HG02970 (cell line): ENCODE measurements around the gene AQP3.
A peak's percentile ranks its signal among the peaks of the same experiment; 100 is the strongest.
"Not testable (repeated sequence)": the region's sequence is repeated elsewhere in the genome, so short reads cannot be mapped to it uniquely, and the experiment has no call there.

ENCODE experiments used
- ATAC-seq: cut with Tn5 transposase; IDR thresholded peaks from one replicate; pipeline ENCODE4 v1.9.1; 2021; ENCODE audit warnings: mild to moderate bottlenecking, moderate library complexity, moderate number of reproducible peaks; ENCODE audit not compliant: unreplicated experiment, low FRiP score

AQP3 gene

DNA sequence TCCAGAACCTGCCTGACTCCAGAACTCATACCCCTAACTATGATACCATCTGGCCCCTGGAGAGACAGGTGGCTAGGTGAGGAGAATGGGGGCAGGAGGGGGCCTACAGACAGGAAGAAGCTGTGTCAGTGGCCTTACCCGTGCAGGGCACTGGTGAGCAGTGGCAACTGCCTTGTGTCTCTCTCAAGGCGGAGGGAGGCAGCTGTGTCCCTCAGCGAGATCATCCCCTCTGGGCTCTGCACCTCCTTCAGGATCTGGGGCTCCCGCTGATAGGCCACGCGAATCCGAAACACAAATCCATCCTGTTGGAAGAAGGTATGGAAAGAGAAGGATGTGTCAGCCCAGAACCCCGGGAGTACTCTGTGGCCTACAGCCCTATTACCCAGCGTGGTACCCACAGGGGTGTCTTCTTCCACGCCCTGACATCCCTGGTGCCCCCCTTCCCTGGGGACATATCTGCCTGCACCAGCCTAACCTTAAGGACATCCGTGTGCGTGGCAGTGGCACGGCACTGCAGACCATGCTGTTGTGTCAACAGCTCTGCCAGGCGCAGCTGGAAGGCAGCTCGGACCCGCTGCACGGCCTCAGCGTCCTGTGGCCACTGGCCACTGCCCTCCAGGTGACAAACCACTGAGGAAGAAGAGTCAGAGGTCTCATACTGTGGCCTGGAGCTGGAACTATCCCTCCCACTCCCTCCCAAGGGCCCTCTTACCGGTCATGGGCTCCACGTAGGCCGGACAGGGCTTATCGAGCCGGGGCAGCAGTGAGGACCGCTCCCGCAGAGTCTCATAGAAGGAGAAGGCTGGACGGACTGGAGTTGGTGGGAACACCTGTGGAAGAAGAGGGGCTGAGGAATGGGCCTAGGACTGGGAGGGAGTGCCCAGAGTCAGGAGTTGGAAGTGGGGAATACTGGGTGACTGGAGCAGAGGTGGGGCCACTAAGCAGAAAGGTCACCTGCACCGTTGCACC, 18.5 kb upstream of the AQP3 start:
- no peak for ATAC-seq

DNA sequence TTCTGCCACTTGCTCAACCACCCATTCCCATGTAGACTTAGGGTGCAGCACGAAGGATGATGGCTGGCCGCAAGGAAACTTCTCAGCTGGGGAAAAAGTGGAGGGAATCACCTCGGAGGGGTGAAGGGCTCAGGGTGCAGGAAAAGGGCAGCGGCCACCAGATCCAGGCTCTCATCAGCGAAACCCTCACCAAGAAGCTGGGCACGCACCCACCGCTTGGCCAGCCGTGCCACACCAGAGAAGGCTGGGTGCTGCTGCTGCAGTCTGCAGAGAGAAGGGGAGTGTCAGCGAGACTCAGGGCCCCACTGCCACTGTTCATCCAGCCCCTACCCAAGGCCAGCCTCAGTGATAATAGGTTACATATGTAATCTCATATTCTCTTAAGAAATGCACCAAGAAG, 17.7 kb upstream of the AQP3 start:
- no peak for ATAC-seq

DNA sequence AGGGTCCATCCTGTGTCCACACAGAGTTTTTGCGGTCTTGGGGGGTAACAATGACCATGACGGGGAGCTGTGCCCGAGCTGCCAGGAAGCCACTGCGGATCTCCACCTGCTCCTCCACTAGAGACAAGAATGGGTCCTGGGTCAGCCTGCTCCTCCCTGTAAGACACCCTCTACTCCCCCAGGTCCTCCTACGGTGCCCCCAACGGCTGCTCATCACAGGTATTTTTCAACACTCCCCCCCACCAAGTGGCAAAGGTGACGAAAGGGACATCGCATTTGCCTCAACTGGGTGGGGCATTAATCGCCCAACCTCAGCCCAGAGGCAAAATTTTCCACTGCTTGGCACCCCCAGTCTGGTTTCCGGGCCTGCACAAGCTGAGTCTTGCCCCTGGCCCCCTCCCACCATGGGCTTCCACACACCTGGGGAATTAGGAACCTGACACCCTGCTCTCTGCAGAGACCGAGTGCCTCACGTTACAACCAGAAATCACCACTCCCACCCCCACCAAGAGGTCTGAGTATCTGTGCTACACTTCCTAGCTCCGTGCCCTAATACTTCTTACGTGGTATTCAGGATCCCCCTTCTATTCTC, 16.7 kb upstream of the AQP3 start:
- ATAC-seq, result no peak

DNA sequence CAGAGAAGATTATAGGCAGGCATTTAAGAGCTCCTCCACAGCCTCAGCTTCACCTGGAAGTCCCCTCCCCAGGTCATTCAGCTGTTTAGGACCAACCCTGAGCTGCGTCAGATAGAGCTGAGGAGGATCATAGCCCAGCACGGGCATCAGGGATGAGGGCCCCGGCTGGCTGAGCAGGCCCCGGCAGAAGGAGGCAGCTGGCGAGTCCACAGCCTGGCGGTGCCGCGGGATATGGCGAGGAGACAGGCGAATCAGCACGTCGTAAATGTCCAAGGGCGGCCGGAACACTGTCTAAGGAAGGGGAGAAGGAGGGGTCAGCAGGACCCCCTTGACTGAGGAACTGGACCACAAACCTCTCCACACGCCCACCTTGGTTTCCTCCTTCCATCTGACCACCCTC, 15.8 kb upstream of the AQP3 start:
- ATAC-seq, result no peak

DNA sequence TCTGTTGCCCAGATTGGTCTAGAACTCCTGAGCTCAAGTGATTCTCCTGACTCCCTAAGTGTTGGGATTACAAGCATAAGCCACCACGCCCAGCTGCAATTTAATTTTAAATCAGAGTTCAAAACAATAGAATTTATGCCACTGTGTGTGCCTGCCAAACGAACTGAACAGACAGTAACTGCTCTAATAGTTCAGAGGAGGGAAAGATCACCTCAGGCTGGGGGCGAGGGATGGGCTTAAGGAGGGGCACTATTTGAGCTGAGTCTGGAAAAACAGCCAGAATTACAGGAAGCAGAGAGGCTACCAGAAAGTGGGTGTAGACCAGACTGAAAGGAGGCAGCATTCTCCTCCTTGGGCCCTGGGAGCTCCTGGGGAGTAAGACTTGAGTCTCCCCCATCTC, 14.1 kb upstream of the AQP3 start:
- ATAC-seq, result no peak

DNA sequence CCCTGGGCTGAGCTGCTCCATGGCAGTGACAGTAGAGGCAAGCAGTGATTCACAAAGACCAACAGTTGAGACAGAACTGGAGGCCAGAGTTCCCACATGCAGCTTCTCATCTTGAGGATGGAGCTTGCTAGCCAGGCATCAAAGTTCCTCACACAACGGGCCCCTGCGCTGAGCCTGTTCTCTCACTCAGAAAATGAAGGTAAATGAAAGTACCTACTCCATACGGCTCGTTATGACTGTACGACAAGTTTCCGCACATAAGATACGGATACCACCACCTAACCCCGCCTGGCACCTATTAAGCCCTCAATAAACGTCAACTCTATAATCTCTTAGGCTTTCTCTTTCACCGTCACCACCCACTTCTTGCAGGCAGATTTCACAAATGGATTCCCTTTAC, 13.5 kb upstream of the AQP3 start:
- no peak for ATAC-seq

DNA sequence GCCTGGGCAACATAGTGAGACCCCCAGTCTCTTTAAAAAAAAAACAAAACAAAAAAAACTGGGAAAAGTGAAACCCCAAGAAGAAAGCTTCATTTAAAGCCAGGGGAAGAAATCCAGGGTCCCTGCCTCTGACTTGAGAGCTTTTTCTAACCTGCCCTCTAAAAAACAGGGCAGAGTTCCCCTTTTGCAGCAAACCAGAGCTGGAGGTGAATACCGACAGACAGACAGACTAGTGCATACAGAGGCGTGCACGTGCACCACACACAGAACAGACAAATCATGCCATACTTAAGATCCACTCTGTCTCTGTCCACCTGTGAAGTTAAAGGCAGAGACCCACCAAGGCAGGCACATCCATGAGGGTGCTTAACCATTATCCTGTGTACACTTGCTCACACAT, 11.7 kb upstream of the AQP3 start:
- ATAC-seq, result no peak

DNA sequence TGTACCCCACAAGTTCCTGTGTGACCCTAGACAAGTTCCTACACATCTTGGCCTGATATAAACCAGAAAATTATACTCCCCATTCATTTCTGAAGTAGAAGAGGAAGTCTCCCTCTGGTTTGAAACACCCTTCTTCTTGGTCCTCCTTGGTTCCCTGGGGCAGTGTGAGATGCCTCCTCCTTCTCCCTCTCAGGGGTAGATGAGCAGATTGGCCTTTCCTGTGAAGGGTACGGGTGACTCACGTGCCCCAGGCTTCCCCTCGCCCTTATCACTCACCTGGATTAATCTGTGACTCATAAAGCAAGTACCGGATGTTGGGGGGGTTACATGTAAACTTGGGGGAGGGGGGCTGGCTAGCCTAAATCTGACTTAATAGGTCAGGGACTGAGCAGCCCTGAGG, 11.1 kb upstream of the AQP3 start:
- ATAC-seq, result no peak

DNA sequence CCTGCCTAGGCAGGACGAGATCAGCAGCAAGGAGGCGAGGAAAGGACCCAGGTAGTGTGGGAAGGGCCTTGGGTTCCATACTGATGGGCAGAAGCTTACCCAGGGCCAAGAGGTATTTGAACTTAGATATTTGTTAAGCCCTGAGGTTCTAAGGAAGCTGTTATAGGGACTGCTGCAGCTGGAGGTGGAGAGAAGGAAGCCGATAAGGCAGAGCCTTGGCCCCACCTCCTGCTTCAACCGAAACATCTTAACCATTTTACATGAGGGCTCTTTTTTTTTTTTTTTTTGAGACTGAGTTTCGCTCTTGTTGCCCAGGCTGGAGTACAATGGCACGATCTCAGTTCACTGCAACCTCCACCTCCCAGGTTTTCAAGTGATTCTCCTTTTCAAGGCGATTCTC, 8.6 kb upstream of the AQP3 start:
- no peak for ATAC-seq

DNA sequence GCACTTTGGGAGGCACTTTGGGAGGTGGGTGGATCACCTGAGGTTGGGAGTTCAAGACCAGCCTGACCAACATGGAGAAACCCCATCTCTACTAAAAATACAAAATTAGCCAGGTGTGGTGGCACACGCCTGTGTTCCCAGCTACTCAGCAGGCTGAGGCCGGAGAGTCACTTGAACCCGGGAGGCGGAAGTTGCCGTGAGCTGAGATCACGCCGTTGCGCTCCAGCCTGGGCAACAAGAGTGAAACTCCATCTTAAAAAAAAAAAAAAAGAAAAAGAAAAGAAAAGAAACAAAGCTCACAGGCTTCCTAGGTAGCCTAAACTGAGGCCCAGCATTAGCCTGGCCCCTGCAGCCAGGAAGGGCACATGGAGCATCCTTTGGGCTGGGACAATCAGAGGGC, 8.1 kb upstream of the AQP3 start:
- not testable (repeated sequence) for ATAC-seq

DNA sequence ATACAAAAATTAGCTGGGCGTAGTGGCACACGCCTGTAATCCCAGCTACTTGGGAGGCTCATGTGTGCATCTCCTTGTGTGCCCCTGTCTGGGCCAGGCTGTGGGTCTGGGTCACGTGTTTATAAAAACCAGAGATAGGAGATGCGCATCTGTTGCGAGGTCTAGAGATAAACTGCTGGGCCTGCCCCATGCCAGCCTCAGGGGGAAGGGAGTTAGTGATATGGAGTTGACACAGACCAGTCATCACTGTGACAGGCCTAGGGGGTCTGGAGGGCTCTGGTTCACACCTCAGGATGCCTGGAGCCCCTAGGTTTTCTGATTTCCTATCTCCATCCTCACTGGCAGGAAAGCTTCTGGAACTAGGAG, 7.3 kb upstream of the AQP3 start:
- ATAC-seq, result not testable (repeated sequence)

DNA sequence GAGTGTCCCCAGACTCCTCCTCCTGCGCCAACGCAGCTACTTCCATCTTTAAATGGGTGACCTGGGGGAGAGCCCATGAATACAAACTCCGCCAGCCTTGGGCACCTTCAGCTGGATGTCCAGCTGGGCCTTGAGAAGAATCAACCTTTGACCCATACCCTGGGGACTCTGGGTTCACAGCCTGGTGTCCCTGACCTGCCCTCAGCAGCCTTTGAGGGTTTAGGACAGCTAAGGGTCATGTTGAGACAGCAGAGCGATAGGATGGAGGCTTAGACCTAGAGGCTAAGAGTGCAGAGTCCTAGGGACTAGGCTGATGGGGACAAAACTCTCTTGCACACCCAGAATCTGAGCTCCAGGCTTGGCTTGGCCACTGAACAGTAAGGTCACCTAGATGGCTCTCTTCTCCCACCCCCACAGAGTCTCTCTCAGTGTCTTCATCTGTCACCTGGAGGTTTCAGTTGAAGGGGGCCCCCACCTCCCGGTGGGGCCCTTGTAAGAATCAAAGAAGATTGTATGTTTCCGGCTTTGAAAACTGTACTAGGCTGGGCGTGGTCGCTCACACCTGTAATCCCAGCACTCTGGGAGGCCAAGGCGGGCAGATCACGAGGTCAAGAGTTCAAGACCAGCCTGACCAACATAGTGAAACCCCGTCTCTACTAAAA, 6.7 kb upstream of the AQP3 start:
- ATAC-seq, result no peak

DNA sequence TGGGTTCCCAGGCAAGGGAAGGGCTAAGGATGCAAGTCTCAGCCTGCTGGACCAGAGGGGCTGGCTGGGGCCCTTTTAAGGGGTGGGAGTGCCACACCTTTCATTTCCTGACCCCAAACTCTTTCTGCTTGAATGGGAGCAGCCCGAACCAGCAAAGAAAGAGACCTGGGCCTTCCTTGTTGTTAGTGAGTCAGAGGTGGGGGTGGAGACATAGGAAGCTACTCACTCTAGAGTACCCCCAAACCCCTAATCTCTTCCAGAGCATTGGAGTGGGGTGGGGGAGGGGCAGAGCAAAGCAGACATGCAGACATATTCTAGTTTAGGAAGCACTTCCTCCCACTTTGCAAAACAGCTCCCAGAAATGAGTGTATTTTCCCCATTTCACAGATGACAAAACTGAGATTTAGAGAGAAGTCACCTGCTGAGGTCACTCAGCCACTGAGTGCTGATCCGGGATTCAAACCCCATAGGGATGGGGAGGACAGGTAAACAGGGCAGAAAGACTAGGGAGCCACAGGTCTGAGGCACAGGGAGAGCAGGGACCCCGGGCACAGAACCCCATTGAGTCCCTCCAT, 6.0 kb upstream of the AQP3 start:
- ATAC-seq, result no peak

DNA sequence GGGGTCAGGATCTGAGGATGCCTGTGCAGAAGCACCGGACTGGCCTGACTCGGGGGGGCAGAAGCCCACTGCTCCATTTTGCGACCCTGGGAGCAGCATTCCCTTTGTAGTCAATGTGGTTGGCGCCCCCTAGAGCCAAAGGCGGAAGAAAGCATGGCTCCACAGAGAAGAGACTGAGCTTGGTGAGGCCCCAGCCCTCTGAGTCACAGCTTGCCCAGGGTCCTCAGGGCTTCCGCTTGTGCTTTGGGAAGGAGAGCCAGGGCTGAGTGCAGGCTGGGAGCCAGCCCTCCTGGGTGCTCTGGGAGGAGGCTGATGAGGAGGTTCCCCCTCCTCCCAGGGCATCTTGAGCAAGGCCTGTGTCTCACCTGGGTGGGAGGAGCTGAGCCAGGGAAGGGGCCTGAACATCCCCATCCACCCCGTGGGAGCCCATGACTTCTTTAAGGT, 5.5 kb upstream of the AQP3 start:
- ATAC-seq, result no peak

DNA sequence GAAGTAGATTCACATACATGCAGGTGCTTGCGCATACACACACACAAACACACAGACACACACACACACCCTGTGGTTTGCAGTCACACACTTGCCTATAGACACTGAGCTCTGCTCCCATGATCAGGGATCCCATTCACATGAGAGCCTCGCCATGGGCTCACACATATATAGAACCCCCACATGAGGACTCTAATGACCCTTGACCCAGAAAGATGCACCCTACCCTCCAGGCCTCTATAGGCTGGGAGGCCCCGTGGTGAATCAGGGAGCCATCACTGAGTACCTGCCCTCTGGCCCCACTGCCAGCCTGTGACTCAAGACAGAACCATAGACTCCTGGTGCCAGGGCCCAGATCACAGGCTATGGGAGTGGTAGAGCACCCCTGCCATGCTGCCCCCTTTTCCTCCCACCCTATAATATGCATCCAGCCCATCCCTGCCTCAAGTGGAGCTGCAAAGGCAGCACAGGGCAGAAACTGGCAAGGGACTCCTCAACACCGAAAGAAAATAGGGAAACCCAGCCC, 3.3 kb upstream of the AQP3 start:
- no peak for ATAC-seq

DNA sequence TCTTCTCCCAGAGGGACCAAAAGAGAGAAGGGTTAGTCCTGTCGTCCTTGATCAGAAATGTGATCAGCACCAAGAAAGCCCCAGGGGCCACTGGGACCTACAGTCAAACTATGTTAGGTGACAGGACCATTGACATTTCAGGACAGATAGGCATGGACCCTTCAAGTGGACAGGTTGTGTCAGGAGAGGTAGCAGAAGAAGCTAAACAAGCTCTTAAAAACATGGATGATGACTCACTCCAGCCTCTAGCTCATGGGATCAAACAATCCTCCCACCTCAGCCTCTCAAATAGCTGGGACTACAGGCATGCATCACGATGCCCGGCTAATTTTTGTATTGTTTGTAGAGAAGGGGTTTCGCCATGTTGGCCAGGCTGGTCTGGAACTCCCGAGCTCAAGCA, 2.3 kb upstream of the AQP3 start:
- ATAC-seq, result no peak

DNA sequence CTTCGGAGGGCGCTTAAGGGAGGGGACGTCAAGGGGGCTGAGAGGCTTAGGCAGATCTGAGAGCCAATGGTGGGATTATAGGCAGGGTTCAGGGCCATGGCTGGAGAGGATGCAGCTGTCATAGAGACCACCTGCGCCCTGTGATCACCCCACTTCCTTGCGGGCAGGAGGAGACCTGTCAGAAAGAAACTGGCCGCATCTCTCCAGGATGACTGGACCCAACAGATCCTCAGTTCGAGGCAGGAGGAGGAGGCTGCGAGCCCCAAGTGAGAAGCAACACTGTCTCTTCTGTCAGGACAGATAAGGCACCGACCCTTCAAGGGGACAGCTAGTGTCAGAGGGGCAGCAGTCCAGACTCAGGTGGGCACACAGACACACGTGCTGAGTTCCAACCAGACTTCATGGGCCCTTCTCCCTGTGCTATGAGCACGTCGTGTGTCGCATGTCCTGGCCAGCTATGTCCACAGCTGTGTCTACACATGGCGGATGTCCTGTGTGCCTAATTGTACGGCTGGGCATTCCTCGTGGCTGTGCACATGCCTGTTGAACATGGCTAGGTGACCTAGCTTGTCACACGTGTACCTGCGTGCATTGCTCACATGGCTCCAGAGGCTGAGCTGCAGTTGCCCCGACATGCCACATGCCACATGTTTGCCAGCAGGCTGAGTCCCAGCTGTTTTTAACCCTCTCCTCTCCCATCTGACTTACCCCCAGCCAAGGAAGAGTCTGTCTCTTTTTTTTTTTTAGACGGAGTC, 583 bp upstream of the AQP3 start:
- ATAC-seq, result no peak

DNA sequence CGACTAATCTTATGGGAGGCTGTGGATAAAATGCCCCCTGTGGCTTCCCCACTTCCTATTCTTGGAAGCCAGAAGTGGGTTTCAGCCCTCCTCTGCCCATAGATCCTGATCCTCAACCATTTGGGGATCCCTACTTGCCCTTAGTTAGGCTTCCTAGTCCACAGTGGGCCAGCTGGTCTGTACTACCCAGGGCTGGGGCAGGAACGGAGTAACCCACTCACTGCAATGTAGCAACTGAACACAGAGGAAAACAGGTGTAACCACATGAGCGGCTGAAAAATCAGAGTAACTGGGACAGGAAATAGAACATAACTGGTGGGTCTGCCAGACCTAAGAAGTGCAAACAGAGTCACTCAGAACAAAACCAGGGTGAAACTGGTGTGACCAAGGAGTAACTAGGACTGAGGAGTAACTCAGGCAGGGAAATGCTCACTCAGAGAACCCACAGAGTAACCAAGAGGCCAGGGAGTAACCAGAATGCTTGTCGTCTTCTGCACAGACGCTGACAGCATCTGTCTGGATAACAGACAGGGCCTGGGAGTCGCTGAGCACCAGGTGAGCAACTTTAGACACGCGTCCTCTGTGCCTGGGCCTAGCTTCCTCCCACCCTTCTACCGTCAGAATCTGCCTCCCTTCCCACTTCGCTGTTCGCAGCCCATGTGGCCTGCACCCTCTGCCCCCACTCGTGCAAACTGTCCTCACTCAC, 1.0 kb downstream of the AQP3 start:
- ATAC-seq, result peak; percentile 71

DNA sequence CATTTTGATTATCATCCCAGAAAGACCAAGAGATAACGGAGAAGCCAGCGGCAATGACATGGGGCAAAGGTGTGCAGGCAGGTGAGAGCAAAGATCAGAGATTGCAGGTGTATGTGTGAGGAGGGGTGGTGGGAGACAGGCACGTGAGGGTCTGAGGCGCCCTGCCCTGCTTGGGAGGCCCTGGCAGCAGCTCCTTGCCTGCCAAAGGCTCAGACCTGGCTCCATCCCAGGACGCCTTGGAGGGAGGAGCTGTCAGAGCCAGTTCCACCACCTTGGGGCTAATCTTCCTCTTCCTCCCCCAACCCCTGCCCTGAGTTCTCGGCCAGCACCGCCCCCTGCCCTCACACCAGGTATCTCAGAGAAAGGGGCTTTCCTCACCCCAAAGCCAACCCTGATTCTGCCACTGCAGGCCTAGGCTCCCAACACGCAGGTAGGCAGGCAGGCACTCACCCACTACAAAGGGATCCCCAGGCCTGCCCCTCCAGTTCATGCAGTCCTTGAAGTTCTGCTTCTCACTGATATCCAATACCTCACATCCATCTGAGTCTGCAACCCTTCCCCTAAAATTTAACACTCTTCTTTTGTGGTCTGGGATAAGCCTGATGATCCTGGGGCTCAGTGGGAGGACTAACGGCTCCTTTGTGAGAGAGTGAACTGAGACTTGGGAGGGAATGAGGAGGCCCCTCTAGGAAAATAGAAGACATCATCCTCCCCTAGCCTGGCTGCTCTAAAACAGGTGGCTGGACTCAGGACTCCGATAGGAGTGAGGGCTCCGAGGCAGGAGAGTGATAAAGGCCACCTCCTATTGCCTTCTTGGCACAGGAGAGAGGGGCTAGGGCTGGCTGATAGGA, 1.8 kb downstream of the AQP3 start:
- ATAC-seq, result no peak
